KOPT-K1 (cell line): ENCODE measurements around the gene MICAL3.
A peak's percentile ranks its signal among the peaks of the same experiment; 100 is the strongest.
"Not testable (repeated sequence)": the region's sequence is repeated elsewhere in the genome, so short reads cannot be mapped to it uniquely, and the experiment has no call there.

ENCODE experiments used
- H3K27ac ChIP-seq: fragments of 200-600 bp; sonication (generic); 2 replicates; pipeline ENCODE4 v1.5.1; 2016; ENCODE audit warnings: antibody characterized with exemption, mild to moderate bottlenecking, low read depth, low read length; ENCODE audit not compliant: poor library complexity, severe bottlenecking
- H3K36me3 ChIP-seq: fragments of 200-600 bp; sonication (generic); 2 replicates; pipeline ENCODE4 v1.5.1; 2017; ENCODE audit warnings: antibody characterized with exemption, mild to moderate bottlenecking, low read length, moderate library complexity; ENCODE audit not compliant: insufficient read depth
- H3K9me3 ChIP-seq: fragments of 200-600 bp; sonication (generic); 2 replicates; pipeline ENCODE4 v1.5.1; 2017; ENCODE audit warnings: antibody characterized with exemption, low read length, mild to moderate bottlenecking; ENCODE audit not compliant: insufficient read depth, poor library complexity, severe bottlenecking

Gene MICAL3

DNA sequence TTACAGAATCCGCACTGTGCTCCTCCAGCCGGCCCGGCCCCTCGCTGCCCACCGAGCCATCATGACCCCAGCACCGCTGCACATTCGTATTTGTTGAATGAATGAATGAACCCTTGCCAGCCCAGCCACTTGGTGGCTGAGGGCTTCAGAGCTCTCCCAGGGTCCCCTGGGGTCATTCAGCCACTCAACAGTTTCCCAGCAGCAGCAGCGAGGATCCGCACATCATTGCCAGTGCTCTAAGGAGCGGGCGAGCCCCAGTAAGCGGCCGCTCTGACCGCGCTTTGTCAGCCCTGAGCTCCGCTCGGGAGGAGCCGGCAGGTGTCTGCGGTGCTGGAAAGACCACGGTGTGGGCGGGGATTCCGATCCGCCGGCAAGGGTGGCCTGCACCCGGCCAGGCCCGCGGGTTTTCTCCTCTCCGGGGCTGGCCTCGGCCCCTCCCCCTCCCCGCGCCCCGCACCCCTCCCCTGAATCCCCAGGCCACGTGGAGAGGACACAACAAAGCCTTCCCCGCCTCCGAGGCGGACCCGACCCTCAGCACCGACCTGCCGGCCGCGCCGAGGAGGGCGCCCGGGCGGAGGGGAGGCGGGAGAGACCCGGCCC is 250.7 kb downstream of the MICAL3 start:
- Histone ChIP-seq H3K27ac (peak overlapping the region; percentile 100), H3K36me3 (peaks cover 36% of the 10 kb centered on the region), H3K9me3 (no peaks in the 10 kb centered on the region)

DNA sequence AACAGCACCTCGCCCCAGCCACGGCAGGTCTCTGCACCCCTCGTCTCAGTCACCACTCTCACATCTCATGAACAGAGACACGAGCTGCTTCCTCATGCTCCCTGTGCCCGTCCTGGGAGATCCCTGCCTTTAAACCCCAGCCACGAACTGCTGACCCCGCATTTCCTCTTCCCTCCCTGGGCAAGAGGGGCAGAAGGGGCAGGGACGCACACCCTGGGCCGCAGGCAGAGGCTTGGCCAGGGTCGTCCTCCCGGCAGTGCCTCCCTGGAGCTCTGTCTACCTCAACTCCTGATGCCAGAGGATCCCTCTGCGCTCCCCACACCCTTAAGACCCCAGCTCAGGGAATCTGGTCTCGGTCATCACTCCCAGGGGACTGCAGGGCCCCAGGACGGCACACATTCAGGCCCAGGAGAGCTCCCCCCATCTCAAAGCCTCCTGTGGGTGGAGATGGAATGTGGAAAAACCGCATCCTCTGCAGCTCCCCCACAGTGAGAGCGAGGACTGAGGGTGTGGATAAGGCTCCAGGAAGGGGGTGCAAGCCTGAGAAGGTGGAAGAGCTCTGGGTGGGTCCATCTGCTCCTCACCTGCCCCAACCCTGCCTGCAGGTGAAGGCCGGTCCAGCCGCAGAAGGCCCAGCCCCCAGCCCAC is 251.3 kb downstream of the MICAL3 start:
- no peaks in the 10 kb centered on the region for H3K9me3 ChIP-seq
- H3K36me3 ChIP-seq, result peaks cover 36% of the 10 kb centered on the region
- H3K27ac ChIP-seq, result peak overlapping the region; percentile 100

DNA sequence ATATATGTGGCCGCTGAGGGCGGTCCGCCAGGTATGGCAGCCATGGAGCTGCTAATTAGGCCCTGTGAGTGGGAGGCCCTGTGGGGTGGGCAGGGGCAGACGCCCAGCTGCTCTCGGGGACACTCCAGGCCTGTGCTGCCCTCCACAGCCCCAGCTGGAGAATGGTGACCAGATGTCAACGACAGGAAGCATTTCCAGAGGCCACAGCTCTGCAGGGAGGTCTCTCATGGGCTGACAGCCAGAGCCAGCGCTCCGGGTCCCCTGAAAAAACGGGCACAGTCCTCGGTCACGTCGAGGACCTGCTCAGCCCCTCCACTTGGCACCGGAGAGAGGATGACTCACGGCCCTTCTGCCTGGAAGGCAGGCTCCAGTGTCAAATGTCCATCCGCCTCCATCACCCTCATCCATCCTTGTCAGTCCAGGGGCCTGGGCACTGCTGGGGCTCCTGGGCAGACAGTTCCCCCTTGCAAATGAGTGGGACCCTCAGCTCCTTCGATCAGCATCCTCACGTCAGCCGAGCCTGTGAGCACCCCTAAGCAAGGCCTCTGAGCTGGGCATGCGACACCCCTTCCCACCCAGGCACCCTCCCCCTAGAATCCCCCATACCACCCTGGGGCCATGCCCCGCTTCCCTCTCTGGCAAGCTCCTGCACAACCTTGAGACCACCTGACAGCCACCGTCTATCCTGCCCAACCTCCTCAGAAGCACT is 252.0 kb downstream of the MICAL3 start:
- Histone ChIP-seq H3K9me3 (no peaks in the 10 kb centered on the region), H3K36me3 (peaks cover 36% of the 10 kb centered on the region), H3K27ac (peak overlapping the region; percentile 100)

DNA sequence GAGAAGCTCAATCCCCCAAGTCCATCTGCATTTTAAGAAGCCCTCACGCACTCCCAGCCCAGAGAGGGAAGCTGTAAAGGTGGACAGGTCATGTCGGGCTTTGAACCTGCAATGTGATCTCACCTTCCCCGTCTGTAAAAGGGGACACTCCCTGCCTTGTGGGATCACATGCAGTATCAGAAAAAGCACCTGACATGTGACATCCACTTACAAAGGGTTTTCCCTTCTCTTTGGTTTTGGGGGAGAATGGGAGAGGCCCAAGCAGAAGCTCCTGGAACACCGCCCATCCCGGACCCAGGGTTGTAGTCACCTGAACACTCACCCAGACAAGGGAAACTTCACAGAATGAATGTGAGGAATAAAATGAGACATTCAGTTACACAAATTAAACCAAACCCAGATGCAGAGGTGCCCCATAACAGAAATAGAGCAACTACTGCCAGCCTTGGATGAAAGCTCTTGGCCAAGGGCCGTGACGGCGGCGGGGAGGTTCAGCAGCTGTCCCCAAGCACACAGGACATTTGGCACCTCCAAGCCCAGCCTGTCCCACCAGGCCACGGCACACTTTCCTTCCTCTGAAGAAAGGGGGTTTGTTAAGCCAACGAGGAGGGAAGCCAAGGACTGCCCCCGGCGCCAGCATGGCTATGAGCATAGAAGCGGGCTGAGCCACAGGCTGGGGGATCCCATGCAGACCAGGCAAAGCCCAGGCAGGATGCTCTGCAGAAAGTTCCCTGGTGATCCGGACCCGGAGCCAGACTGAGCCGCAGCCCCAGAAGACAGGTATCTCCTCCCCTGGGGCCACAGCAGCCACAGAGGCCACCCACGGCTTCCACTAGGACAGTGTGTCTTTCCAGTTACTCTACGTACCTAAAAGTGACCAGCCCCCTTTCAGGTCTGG is 253.9 kb downstream of the MICAL3 start:
- Histone ChIP-seq H3K27ac (peak overlapping the region; percentile 22), H3K9me3 (no peaks in the 10 kb centered on the region)

DNA sequence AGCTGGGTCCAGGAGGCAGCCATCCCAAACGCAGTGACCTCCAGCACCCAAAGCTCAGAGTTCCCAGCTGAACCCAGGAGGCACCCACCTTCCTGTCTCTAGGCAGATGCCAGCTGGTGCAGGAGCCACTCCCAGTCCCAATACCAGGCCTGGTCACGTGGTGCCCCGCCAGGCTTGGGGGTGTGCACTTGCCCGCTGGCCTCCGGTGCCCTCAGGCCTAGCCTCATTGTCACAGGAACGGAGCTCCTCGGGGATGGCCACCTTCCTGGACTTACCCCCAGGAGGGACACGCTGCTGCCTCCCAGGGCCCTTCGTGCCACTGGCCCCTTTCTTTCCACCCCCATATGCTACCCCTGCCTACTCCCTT is 254.7 kb downstream of the MICAL3 start:
- Histone ChIP-seq H3K27ac (peak overlapping the region; percentile 22), H3K36me3 (peaks cover 36% of the 10 kb centered on the region), H3K9me3 (no peaks in the 10 kb centered on the region)

More for the DNA sequence above, 253.9 kb downstream of the MICAL3 start:
- peaks cover 36% of the 10 kb centered on the region for H3K36me3 ChIP-seq

DNA sequence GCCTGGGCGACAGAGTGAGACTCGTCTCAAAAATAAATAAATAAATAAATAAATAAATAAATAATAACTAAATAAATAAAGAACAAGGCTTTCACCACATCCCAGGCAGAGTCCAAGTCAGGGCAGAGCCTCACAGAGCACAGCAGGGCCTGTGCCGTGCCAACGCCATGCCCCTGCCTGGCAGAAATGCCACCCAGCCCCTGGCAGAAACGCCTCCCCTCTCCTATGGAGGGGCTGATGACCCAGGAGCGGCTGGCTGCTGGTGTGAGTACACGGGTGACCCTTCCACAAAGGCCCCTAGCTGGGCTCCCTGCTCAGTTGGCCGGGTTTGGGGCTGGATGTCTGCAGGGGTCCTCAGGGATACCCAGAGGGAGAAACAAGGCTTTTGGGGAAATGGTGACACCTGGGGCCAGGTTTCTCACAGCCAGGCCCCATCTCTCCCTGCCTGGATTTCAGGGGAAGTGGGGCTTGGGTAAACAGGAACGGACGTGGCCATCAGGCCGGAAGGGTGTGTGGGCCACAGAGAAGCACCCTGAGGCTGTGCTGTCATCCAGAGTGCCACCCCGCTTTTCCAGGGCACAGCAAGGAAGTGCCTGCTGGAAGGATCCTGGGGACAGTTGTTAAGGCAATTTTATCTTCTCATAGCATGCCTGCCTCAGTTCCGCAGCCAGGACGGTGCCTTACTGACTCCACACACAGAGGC is 255.2 kb downstream of the MICAL3 start:
- Histone ChIP-seq H3K27ac (peak overlapping the region; percentile 22), H3K9me3 (no peaks in the 10 kb centered on the region), H3K36me3 (peaks cover 36% of the 10 kb centered on the region)

DNA sequence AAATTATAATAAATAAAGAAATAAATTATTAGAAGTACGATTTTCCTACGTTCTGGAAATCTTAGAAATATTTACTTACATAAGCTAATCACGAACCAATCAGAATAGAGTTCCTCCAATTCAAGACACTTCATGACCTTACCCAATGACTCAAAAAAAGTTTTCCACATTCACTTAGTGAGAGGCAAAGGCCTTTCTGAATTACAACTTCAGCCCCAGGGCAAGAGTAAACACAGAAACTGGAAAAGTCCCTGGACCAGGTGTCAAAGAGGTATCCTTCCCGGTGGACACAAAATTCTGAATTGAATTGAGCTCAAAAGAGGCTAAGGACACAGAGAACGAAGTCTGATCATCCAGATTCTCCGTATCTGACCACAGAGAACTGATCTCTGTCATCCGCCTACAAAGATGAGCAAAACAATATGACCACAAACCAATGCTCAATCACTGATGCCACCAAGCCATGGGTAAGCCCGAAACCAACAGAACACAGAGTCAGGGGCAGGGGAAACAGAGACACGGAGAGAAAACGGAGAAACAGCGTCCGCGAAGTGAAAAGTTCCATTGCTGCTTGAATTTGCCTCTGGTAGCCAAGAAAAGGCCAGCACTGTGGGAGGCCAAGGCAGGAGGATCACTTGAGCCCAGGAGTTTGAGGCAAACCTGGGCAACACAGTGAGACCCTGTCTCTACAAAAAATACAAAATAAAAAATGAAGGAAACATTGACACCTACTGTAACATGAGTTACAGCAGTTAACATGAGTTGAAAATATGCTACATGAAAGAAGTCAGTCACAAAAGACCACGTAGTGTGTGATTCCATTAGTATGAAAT is 256.9 kb downstream of the MICAL3 start:
- Histone ChIP-seq H3K36me3 (peaks cover 34% of the 10 kb centered on the region), H3K9me3 (no peaks in the 10 kb centered on the region), H3K27ac (peak overlapping the region; percentile 57)

DNA sequence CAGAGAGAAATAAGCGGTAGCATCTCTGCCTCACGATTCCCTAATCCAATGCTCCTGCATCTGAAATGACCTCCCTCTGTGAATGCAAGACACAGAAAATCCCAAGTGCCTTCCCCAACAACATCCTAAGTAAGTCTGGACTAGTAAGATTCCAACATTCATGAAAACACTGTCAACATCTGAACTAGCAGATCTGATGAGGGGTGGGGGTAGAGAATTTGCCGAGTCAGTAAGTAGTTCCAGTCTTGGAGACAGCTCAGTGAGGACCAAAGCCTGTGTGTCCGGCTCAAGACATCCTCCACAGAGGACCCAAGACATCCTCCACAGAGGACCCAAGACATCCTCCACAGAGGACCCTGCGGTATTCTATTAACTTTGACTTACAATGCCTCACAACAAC is 259.5 kb downstream of the MICAL3 start:
- peak overlapping the region; percentile 90 for H3K27ac ChIP-seq
- H3K36me3 ChIP-seq, H3K9me3 ChIP-seq: not testable (repeated sequence)

DNA sequence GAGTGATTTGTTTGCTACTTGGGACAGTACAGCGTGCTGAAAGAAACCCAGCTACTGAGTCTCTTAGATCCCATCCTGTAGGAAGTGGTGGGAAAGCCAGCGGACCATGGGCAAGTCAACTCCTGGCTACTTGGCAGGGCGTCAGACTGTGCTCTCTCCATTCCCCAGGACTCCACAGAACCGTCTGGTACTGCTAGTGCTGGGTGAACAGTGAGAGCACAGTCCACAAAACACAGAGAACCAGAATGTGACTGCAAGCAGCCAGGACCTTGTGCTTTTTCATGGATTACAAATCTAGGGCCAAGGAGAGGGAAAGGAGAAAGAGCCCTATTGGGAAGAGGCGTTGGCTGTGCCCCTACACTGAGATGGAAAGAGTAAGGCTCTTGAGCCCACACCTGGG is 260.3 kb downstream of the MICAL3 start:
- peaks cover under 1% of the 10 kb centered on the region for H3K36me3 ChIP-seq
- H3K27ac ChIP-seq, result peak overlapping the region; percentile 90
- H3K9me3 ChIP-seq, result no peaks in the 10 kb centered on the region

DNA sequence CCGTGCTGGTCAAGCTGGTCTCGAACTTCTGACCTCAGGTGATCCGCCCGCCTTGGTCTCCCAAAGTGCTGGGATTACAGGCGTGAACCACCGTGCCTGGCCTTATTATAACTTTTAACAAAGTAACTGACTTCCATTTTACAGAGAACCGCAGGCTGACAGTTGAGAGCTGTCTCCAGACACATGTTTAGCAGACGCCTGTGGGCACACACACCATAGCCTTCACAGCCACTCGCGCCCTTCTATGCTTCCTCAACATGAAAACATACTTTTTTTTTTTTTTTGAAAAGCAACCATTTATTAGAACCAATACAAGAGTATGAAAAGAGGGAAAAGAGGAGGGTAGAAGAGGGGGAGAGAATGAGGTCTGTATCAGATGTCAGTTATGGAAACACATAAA is 260.9 kb downstream of the MICAL3 start:
- not testable (repeated sequence) for H3K9me3 ChIP-seq, H3K36me3 ChIP-seq
- H3K27ac ChIP-seq, result peak overlapping the region; percentile 90

DNA sequence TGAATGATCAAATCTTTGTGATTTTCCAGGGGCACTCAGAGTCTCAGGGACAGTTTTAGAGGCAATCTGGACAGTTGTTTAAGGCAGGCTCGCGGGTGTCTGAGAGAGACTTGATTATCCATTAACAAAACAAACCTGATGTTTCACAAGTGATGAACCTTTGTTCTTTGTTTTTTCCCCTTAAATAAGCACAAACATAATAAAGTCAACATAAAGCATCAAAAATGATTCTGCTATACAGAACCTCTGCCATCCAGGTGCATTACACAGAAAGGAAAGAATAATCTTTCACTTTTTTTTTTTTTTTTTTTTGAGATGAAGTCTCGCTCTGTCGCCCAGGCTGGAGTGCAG is 263.2 kb downstream of the MICAL3 start:
- Histone ChIP-seq H3K27ac (peak overlapping the region; percentile 51), H3K9me3 (no peaks in the 10 kb centered on the region), H3K36me3 (no peaks in the 10 kb centered on the region; the same call in 1 of the 2 replicates)

DNA sequence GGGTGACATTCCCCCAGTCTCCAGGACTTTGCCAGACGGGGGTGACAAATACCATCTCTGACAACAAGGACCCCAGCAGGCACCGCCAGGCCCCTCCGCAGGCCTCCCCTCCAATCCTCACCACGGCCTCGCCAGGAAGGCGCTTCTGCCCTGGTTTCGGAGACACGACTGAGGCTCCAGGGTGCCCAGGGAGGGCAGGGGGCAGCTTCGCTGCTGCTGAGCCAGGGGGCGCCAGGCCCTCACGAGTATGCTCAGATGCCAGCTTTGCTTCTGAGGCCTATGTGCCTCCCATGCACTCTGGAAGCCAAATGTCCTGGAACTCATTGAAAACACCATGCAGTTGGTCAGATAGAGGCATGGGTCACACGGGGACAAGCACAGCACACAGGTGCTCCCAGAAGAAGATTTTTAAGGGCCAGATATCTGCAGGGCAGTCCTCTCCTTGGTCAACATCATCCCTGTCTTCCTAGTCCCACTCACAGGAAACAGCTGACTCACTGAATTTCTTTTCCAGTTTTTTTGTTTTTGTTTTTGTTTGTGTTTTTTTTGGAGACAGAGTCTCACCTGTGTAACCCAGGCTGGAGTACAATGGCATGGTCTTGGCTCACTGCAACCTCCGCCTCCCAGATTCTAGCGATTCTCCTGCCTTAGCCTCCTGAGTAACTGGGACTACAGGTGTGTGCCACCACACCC is 270.0 kb downstream of the MICAL3 start:
- Histone ChIP-seq H3K36me3 (peaks cover 30% of the 10 kb centered on the region), H3K9me3 (no peaks in the 10 kb centered on the region), H3K27ac (no peak overlapping the region)

DNA sequence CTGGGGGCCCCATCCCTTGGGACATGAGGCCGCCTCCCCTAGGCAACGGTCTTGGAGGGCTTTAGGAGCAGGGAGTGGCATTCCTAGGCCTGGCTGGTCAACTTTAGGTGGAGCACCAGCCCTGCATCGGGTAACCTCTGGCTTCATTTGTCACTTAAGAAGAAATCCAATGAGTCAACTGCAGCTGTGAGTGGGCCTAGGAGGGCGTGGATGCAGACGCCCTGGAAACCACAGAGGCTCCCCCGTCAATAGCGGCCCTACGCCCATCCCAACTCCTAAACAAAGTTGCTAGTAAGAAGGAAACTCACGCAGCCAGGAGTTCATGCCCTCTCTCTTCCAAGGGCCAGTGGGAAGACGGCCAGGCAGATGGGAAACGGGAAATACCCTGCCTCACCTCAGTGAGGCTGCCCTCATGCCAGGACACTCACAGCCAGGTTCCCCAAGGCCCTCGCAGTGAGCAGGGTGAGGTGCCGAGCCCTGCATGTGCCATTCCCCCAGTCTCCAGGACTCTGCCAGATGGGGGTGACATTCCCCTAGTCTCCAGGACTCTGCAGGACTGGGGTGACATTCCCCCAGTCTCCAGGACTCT is 270.9 kb downstream of the MICAL3 start:
- H3K9me3 ChIP-seq, result no peaks in the 10 kb centered on the region
- H3K36me3 ChIP-seq, result peaks cover 39% of the 10 kb centered on the region
- no peak overlapping the region for H3K27ac ChIP-seq
